HEK293T (cell line): ENCODE results near the gene DDAH1.

ENCODE experiments used
- FOXM1 ChIP-seq: fragments of 450-650 bp; IDR thresholded peaks from 2 replicates; pipeline ENCODE4 v1.6.1; 2017; ENCODE audit warnings: mild to moderate bottlenecking, borderline replicate concordance
- SUZ12 ChIP-seq: fragments of 450-650 bp; IDR thresholded peaks from 2 replicates; pipeline ENCODE4 v1.6.1; 2016; ENCODE audit warnings: mild to moderate bottlenecking
- TARDBP ChIP-seq: fragments of 450-650 bp; IDR thresholded peaks from 2 replicates; pipeline ENCODE4 v1.6.1; 2016

DNA sequence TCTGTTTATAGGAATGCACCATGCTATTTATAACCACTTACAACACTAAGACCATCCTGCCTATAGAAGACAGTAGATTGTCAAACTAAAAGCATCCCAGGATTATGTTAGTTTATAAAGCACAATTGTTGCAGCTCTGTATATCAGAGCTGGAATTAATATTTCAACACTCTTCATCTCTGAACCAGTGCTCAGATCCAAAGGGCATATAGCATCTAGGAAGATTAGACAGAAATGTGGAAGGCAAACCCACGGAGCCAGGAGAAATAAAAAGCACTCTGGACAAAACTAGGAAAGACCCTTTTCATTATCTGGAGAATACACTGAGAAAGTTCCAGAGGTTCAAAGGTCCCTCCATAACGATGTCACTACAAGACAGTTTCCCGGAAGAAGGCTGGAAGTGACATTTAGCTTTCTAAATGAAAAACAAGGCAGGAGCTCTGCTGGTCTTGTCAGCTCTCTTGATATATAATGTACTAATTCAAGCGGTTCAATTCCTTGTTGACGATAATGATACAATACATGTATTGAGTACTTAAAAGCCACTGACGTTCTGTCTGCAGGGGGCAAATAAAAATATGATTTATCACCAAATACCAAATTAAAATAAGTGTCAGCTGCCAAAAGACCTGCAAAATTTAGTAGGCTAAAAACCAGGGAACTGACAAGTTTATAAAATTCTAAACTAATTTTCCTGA is 96.7 kb downstream of the DDAH1 start:
- no peak for TF ChIP-seq SUZ12
- no peak for TF ChIP-seq TARDBP
- no peak for TF ChIP-seq FOXM1
